ENCODE data around the gene LEF1.
"Not testable (repeated sequence)": the region's sequence is repeated elsewhere in the genome, so short reads cannot be mapped to it uniquely, and the experiment has no call there.

Gene LEF1

DNA sequence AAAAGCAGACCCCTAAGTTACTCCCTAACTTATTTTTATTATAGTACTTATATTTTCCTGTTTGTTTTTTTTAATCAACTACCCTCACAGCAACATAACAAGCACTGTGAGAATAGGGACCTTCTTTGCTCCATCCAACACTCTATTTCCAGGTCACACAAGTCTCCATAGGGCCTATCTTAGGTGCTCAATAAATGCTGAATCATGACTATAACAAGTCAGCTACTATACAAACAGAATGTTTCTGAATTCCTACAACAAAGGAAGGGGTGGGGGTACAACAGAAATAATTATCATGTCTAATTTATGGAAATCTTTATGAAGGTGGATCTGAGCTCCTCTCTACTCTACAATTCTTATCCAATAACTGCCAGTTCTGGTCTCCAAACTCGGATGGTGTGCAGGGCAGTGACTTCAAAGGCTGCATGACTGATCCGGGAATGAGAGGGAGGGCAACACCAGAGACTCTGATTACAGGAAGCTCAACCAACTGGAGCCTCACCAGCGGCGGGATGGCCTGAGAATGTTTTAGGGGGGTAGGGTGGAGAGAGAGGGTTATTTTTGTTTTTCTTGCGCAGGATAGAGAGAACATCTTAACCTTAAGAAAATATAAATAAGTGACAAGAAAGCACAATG is 107.9 kb downstream of the LEF1 start:
- no peak for DNase-seq (ENCODE audit: low read depth)

DNA sequence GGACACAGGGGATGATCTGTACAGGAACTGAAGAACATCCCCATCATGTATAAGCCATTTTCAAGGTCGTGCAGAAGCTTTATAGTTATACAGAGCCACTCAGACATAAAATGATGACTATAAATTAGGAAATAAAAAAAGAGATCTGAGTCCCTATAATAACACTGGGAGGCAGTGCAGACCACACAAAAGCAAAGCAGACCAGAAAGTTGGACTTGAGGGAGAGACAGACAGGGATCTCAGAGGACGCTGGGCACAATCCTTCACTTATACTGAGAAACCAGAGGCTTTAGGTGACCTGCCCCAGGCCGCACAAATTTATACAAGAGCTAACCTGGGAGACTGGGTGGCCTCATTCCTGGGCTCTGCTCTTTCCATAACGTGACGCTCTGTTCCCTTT is 108.6 kb downstream of the LEF1 start:
- DNase-seq (ENCODE audit: low read depth): peak; percentile 56

DNA sequence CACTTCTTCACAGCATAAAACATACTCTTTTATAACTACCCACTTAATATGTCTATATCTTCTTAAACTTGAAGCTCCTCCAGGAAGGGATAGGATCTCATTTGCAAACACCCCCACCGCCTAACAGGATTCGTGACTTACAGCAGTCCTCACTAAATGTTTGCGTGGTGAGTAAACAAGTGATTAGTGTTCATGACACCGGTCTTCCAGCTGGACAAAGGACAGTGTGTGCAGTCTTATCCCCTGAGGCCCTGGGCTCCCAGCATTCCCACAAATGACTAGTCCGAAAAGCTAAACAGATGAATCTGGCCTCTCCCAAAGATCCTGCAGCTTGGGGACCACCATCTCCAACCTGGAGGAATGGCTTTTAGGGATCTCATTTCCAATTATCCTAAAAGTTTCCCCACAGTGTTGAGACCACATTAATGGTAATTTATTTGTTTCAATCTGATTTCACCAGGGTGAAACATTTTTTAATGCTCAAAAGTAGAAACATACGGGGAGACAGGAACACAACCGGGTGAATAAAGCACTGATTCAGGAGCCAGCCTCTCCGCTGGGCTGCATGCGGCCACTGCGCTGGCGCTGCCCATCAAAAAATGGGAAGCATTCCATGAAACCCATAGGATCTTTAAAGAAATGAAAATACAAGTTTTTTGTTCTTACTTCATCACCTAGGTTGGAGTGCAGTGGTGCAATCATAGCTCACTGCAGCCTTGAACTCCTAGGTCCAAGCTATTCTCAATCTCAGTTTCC is 109.9 kb downstream of the LEF1 start:
- DNase-seq (ENCODE audit: low read depth): no peak

DNA sequence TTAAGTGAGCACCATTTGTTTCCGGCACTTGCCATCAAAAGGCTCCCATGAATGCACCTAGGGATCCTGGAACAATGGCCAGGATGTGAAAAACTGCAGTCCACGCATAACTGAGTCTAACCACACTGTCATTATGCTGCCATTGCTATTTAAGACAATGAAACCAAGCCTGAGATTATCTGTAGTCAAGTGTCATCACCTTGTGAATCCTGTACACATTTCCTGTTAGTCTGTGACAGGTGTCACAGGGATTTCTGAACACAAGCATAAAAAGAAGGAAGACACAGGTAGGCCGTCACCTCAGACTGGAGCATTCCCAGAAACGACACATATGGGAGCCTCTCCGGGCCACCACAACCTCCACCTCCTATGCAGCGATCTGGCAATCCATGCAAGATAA is 112.3 kb downstream of the LEF1 start:
- no peak for DNase-seq (ENCODE audit: low read depth)

DNA sequence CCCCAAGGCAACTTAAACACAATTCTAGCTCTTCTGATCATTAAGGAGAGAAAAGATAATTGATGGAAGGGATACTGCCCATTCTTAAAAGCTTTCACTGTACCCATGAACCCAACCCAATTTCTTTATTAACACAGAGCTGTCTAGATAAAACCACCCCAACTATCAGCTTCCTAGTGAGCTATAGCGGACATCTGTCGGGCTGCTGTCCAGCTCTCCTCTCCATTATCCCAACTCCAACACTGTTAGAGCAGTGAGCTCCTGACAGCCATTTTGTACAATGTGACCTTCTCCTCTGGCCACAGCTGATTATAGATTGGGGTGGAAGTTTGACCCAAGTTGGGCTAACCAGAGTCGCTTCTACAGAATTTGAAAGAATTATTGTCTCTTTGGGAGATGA is 112.9 kb downstream of the LEF1 start:
- DNase-seq (ENCODE audit: low read depth): no peak

DNA sequence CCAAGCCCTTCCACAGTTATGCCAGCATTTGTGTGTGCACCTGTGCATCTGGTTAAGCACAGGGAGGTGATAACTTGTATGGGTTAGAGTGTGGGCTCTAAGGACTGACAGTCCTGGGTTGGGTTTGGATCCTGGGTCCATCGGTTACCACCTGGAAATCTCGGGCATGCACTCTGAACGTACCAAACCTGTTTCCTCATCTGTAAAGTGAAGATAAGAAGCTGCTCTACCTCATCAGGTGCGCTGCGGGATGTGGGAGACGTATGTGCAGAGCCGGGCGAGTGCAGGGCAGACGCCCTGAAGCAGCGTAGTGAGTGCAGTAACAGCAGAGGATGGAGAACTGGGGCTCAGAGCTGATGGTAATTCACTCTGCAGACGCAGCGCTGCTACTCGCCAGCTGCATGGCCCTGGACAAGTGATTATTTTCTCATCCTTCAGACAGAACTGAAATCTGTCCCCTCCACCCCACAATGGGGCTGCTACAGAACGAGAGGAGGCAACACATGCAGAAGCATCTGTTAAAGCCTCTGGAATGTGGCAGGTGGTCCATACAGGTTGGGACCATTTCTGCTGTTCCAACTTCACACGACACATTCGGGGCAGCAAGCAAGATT is 114.6 kb downstream of the LEF1 start:
- no peak for DNase-seq (ENCODE audit: low read depth)

DNA sequence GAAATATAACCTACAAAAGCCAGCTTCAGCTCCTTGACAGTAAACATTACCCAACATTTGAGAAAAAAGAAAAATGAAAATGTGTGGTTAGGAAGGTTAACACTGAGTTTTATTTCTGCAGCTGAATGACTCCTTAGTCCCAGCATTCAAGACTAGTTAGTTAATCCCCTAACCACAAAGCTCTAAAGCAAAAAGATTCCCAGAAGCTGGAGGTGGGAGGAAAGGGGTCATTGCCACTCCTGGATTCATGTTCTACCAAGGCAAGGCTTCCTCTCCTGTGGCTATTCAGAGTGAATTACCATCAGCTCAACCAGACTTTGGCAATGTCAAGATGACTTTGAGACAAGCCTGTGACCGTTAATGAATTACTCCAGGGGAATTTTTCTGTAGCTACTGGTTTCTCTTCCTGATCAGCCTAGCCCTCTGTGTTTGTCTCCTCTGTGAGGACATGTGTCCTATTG is 115.5 kb downstream of the LEF1 start:
- DNase-seq (ENCODE audit: low read depth): no peak

DNA sequence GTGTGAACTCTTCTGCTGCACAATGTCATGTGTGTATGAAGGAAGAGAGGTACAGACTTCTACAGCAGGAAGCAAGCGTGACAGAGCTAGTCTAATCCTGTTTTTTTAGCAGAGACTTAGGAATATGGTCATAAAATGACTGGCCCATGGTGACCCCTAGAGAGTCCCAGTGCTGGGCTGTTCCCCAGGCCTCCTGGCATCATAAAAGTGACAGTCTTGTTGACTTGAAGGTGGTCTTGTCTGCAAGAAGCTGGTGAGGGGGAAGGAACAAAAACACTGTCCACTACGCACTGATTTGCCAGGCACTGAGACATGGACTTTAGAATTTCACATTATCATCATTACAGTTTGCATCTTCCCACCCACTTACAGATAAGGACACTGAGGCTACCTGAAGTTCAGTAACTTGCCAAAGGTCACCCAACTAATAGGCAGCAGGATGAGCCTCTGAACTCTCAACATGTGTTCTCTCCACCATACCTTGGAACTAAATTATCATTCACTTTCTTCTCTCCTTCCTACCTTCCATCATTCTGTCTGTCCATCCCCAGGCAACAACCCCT is 116.1 kb downstream of the LEF1 start:
- DNase-seq (ENCODE audit: low read depth): no peak

DNA sequence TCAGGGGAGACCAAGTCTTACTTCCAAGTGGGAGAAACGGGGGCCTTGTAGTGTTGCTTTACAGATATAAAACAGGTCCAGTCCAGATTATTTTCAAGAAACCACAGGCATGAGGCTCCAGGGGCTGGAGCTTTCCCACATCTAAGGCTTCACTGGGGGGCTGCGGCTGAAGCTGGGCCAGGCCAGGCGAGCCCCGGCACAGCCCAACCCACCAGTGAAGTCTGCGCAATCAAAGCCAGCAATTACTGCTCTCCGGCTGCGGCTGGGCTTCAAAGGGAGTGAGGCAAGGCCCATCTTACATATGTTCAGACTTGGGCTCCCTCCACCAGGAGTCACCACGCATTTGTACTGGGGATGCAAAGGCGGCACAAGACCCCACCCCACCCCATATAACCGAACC is 117.4 kb downstream of the LEF1 start:
- DNase-seq (ENCODE audit: low read depth): no peak

DNA sequence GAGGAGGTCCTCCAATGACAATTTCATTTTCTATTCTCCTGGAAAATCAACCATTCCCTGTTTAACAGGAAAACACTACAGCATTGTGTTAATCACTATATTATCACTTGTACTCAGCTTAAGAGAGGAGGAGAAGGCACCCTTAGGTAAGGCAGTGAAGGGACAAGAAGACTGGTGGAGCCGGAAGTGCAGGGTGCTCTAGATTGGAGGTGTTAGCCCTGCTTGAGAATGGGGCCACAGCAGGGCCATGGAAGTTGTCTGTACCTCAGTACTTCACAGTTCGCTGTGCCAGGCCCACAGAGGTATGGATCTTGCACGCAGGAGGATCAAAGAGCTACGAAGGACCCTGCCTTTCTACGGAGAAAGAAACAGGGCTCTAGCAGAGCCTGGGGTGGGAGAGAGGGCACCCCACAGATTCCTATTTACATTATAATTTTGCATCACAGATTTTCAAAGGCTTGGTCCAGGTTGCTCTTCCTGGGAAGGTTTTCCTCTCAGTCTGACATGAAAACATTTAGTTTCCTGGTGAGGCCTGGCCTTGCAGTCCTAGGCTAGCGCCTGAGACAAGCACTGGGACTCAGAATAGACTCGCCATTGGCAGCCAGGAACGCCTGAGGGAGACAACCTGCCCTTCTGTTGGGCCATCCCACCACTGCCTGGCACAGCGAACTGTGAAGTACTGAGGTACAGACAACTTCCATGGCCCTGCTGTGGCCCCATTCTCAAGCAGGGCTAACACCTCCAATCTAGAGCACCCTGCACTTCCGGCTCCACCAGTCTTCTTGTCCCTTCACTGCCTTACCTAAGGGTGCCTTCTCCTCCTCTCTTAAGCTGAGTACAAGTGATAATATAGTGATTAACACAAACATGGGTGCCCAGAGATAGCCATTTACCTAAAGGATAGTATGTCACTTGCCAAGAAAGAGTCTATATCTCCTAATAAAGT is 118.3 kb downstream of the LEF1 start:
- not testable (repeated sequence) for DNase-seq (ENCODE audit: low read depth)

DNA sequence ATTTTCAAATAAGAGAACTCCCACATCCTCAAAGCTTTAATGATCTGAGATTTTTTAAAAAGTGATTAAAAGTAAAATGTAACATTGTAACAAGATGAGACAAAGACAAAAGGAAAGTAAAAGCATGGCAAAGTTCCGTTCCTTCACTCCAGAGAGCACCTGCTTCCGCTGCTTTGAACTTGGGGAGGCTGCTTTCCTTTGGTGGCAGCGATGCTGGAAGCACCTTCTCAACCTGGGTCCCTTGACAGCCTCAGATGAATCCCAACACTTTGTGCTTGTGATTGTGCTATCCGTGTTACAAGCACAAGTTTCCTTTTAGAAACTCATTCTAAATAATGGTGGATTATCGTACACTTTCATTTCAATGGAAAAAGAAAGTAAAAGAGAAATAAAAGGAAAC is 119.3 kb downstream of the LEF1 start:
- DNase-seq (ENCODE audit: low read depth): no peak

DNA sequence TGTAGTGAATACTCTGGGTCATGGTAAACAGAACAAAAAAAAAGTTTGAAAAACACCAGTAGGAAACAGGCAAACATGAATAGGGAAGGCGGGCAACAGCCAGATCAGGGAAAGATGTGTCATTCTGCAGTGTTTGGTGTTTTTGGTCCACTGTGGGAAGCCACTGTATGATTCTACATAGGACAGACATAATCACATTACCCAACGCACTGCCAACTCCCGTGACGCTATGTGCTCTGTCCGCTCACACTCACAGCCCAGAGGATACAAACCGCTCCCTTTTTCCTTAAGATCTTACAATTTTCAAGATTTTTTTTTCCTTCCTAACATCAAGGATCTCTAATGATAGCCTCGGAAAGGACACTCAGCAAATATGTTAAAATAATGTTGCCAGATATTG is 119.7 kb downstream of the LEF1 start:
- no peak for DNase-seq (ENCODE audit: low read depth)

DNA sequence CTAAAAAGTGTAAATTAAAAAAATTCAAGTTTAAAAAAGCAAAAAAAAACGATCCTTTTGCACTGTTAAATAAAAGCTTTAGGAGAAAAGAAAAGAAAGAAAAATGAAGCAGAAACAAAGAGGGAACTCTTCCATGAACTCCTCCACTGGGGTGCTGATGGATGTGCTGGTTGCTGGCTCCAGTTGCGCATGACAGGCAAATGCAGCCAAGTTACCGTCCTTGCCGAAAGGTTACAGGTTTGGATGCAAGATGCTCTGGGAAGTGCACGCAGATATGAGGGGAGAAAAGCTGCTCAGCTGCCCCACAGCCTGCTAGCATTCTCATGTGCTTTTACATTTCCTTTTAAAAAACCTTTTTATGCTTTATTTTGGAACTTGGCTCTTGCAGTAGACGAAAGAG is 120.6 kb downstream of the LEF1 start:
- DNase-seq (ENCODE audit: low read depth): no peak

DNA sequence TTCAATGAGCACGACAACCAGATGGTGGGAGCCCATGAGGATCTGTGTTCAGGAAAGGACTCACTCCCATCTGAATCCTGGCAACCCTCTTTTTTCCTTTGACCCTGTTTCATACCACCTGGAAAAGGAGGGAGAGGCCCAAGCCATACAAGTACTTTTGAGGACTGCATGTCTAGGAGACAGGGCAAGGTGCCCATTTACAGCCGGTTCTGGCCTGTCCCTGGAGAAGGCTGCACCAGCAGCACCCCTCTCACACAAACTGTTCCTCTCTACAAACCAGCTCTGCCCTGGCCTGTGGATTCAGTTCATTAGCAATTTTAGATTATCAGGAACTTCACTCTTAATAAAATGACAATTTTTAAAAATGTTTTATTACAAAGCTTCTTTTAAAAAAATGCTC is 121.5 kb downstream of the LEF1 start:
- DNase-seq (ENCODE audit: low read depth): no peak

DNA sequence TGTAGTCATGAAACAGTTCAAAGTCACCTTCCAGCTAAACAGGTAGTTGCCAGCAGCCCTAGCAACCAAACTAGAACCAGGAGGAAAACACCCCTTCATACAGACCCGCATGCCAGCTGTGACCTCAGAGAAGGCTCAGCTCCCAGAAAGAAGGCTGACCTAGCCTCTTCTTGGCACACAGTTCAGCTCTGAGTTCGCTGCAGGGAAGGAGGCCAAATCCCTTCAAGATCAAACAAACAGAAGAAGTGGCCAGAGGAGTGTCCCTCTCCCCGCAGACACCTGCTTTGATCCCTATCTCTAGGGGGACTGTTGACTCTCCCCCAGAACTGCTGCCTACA is 123.1 kb downstream of the LEF1 start:
- no peak for DNase-seq (ENCODE audit: low read depth)

DNA sequence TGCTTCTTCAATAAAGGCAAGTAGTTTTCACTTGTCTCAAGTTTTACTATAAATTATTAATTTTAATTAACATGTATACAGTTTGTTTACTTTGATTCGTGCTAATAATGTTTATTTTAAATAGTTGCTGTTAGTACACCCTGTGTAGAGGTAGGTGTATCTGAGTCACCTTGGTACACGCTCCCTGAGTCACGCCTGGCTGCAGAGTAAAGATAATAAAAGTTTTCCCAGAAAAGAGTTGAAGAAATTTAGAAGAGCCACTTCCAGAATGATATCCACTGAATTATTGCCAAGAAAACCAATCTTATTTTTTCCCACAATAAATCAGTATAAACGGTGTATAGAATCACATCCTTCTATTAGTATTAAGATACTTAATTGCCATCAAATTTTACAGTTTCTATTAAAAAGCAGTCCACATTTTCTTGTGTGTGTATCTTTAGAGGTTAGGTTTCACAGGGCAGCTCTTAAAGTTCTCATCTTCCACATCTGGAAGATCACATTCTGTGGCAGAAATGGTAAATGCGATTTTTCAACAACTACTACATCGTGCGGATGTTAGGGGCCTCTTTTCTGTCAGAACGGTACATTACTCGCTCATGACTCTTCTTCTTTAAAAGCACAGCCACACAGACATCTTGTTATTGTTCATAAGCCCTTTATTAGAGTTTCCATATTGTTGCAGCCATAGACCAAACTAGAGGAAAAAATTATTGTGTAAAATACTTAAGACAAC is 123.6 kb downstream of the LEF1 start:
- DNase-seq (ENCODE audit: low read depth): no peak

DNA sequence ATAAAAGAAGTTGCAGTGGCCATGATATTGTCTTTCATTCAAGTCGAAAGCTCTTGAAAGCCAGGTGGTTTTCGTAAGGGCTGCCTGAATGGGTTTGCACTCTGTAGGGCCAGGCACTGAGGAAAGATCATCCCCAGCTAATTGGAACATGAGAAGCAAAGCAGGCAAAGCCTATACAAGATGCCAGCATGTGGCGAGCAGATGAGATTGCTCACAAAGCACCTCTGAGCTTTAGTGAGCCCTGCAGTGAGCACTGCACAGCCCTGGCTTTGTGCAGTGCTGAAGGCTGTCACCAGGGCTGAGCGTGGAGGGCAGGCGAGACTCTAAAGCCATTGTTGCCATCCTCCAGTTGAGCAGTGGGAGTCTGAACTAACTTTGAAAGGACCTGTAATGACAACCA is 125.2 kb downstream of the LEF1 start:
- DNase-seq (ENCODE audit: low read depth): no peak

DNA sequence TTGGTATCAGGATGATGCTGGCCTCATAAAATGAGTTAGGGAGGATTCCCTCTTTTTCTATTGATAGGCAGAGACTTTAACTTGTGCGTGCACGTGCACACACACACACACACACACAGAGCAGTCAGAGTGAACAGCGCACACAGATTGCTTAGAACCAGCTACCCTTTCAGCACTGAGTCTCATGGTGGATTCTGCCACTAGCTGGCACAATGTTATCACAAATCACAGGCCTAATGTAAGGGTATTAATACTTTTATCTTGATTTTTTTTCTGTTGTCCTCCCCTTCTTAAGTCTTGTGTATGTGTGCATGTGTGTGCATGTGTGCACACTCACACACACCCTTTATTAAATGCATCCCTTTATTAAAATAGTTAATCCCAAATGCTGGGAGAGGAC is 125.8 kb downstream of the LEF1 start:
- DNase-seq (ENCODE audit: low read depth): no peak

DNA sequence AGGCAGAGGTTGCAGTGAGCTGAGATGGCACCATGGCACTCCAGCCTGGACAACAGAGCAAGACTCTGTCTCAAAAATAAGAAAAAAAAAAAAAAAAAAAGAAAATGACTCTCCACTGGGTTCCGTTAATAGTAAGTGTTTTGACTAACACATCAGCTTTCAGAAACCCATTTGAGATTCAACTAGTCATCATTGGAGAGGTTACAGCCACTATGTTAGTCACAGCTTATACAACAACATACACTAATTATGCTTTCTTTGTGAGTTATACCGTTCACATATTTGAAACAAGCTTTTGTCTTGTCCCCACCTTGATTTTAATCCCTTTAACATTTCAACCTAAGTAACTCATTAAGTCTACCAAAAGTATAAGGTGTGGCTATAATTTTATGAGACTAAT is 130.8 kb downstream of the LEF1 start:
- DNase-seq (ENCODE audit: low read depth): no peak

DNA sequence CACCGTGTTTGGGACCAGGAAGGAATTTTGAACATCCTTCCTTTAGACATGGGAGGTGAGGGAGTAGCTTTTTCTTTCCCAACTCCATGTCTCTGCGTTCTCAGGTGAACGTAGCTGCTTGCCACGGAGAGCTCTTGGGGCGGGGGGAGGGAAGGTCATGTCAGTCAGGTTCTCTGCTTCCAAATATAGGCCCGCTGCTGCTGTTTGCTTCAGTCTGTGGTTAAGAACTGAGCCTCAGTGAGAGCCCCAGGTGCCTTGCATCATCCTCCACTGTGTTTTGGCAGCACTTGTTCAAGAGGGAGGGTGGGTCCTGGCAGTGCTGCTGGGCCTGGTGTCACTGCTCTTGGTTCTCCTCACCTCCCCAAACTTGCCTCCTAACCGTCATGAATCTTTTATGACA is 132.5 kb downstream of the LEF1 start:
- no peak for DNase-seq (ENCODE audit: low read depth)

DNA sequence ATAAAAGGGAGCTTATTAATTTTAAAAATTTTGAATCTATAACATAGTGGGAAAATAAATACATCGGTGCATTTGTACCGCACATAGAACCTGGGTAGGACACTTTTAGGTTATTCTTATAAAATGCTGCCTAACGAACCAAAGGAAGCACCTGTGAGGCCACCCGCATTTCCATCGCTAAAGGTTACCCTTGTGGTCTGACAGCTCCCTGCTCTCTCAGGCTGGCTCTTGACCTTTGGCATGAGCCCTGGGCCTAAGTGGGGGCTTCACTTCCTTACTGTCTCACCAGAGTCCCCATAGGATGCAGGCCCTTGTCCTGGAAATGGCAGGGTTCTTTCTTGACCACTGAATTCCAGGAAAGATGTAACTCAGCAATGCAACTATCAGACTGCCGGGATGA is 133.0 kb downstream of the LEF1 start:
- DNase-seq (ENCODE audit: low read depth): no peak

DNA sequence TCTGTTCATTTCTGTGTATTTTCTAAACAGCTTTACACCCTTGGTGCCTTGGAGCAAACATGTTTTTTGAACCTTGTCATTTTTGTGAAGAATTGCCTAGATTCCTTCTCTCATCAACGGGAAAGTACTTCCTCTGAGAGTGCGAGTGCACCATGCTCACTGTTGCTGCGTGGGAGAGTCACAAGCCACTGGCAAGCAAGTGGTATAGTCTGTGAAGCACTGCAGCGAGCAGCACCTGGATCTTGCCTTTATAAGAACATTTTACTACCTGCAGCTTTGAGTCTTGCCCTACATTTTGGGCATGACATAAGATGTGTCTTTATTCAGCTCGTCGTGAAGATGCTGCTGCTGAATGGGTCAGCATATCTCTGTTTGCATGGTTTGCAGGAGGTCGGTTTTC is 134.2 kb downstream of the LEF1 start:
- no peak for DNase-seq (ENCODE audit: low read depth)
